Right renal pelvis (tissue), 4 donors: ENCODE results near the gene SMARCA4. TPM values are rescaled to one million over a fixed set of nuclear protein-coding genes. Genes with fewer than 3 reads are reported as not detected.
A peak's percentile ranks its signal among the peaks of the same experiment; 100 is the strongest.
"Not testable (repeated sequence)": the region's sequence is repeated elsewhere in the genome, so short reads cannot be mapped to it uniquely, and the experiment has no call there.

Experiments used
- DNase-seq, 4 donors: peaks; one replicate each; pipeline ENCODE4 v3.0.0-alpha.2; 2013; ENCODE audit warnings: low read depth in 4 of 4, low spot score in 3 of 4, missing footprints in 1 of 4
- polyA plus RNA-seq, 4 donors: library from polyadenylated mRNA; unstranded; fragments of 120-200 nt; gene quantifications; one replicate each; pipeline ENCODE4 v1.2.1, GENCODE V29; 2013; ENCODE audit not compliant: insufficient read length in 4 of 4

The SMARCA4 gene
- polyA plus RNA-seq, 4 donors, result 132 to 157 (median 147) TPM

- DNase-seq, result no peak
These were observed 98.9 kb downstream of the SMARCA4 start for GRCh38 chr19:11059511-11060358.

DNA sequence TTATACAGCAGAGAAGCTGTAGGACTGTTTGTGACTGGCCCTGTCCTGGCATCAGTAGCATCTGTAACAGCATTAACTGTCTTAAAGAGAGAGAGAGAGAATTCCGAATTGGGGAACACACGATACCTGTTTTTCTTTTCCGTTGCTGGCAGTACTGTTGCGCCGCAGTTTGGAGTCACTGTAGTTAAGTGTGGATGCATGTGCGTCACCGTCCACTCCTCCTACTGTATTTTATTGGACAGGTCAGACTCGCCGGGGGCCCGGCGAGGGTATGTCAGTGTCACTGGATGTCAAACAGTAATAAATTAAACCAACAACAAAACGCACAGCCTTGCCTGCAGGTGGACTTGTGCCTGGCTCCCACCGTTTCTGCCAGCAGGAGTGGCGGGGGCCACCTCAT, 101.1 kb downstream of the SMARCA4 start:
- DNase-seq, result peak in 2 of 4 donors; percentile 5

GRCh38 chr19:11063434-11063833, 102.6 kb downstream of the SMARCA4 start:
- DNase-seq, result no peak

GRCh38 chr19:11064831-11065303, 104.0 kb downstream of the SMARCA4 start:
- DNase-seq, result no peak

DNA sequence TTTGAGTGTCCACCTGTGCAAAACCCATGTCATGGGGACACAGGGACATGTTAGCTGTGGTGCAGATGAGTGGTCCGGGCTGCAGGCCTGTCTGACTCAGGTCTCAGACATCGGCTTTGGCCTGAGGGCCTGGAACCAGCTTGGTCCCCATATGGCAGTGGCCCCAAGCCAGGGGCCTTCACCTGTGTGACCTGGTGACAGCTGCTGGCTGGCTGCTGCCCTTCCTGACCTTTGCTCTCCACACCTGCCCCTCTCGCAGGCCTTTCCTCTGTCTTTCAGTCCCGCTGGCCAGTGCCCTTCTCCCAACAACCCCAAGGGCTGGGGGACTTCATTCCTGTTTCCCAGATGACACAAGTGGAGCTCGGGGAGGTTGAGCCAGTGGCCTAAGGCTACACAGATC, 105.5 kb downstream of the SMARCA4 start:
- DNase-seq, result no peak

DNA sequence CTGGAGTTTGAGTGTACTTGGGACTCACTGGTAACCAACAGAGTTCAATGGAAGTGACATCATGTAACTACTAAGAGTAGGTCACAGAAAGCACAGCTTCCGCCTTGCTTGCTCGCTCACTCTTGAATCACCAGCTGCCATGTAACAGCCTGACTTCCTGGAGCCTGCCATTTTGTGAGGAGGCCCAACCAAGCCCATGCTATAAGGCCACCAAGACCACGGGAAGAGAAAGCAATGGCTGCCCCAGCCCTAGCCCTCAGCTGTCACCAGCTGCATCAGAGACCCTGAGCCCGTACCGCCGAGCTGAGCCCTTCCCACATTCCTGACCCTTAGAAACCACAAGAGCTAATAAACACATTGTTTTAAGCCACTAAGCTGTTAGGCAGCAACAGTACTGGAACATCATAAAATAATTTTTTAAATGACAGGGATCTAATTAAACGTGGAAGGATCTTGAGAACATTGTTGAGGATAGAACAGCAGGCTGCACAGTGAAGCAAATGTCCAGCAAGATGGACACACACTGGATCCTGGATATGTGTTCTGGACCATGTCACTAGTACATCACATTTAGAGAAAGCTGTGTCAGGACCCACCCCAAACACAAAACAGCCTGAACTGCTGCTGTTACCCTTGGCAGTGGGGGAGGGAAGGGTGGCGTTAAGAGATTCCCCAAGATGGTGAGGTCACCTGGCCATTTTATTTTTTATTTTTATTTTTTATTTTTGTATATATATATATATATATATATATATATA, 106.7 kb downstream of the SMARCA4 start:
- no peak for DNase-seq

- no peak for DNase-seq
These were observed 108.7 kb downstream of the SMARCA4 start for GRCh38 chr19:11069561-11069960.

- DNase-seq, result no peak
These were observed 109.3 kb downstream of the SMARCA4 start for GRCh38 chr19:11070123-11070522.

DNA sequence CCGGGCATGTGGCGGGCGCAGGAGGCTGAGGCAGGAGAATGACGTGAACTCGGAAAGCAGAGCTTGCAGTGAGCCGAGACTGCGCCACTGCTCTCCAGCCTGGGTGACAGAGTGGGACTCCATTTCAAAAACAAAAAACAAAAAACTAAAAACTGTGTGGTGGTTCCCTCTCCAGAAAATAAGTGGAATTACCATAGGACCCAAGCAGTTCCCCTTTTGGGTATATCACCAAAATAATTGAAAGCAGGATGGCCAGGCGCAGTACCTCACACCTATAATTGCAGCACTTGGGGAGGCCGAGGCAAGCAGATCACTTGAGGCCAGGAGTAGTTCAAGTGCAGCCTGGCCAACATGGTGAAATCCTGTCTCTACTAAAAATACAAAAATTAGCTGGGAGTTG, 112.7 kb downstream of the SMARCA4 start:
- no peak for DNase-seq

DNA sequence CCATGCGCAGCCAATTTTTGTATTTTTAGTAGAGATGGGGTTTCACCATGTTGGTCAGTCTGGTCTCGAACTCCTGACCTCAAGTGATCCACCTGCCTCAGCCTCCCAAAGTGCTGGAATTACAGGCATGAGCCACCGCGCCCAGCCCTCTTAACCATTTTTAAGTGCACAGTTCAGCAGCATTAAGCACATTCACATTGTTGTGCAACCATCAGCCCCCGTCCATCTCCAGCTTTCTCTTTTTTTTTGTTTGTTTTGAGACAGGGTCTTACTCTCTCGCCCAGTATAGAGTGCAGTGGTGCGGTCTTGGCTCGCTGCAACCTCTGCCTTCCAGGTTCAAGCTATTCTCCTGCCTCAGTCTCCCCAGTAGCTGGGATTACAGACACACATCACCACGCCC, 116.0 kb downstream of the SMARCA4 start:
- not testable (repeated sequence) for DNase-seq

- no peak for DNase-seq
These were observed 118.1 kb downstream of the SMARCA4 start for GRCh38 chr19:11078893-11079292.

- no peak for DNase-seq
These were observed 119.2 kb downstream of the SMARCA4 start for GRCh38 chr19:11079999-11080398.

GRCh38 chr19:11087870-11088505, 127.2 kb downstream of the SMARCA4 start:
- DNase-seq, result no peak

- DNase-seq, result no peak
These were observed 127.8 kb downstream of the SMARCA4 start for GRCh38 chr19:11088506-11089253.

DNA sequence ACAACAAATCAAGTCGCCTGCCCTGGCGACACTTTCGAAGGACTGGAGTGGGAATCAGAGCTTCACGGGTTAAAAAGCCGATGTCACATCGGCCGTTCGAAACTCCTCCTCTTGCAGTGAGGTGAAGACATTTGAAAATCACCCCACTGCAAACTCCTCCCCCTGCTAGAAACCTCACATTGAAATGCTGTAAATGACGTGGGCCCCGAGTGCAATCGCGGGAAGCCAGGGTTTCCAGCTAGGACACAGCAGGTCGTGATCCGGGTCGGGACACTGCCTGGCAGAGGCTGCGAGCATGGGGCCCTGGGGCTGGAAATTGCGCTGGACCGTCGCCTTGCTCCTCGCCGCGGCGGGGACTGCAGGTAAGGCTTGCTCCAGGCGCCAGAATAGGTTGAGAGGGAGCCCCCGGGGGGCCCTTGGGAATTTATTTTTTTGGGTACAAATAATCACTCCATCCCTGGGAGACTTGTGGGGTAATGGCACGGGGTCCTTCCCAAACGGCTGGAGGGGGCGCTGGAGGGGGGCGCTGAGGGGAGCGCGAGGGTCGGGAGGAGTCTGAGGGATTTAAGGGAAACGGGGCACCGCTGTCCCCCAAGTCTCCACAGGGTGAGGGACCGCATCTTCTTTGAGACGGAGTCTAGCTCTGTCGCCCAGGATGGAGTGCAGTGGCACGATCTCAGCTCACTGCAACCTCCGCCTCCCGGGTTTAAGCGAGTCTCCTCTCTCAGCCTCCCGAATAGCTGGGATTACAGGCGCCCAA, 128.6 kb downstream of the SMARCA4 start, which contains the start of gene LDLR:
TSS of gene LDLR (plus strand) at position 210 of the 760 bp plus-strand sequence. CDS start at position 296, 86 bp downstream.
- peak; percentile 67 to 80 (median 74) for DNase-seq

DNA sequence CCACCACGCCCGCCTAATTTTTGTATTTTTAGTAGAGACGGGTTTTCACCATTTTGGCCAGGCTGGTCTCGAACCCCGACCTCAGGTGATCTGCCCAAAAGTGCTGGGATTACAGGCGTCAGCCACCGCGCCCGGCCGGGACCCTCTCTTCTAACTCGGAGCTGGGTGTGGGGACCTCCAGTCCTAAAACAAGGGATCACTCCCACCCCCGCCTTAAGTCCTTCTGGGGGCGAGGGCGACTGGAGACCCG, 129.1 kb downstream of the SMARCA4 start:
- DNase-seq, result not testable (repeated sequence)

GRCh38 chr19:11090264-11090996, 129.6 kb downstream of the SMARCA4 start:
- peak; percentile 80 to 92 (median 88) for DNase-seq

DNA sequence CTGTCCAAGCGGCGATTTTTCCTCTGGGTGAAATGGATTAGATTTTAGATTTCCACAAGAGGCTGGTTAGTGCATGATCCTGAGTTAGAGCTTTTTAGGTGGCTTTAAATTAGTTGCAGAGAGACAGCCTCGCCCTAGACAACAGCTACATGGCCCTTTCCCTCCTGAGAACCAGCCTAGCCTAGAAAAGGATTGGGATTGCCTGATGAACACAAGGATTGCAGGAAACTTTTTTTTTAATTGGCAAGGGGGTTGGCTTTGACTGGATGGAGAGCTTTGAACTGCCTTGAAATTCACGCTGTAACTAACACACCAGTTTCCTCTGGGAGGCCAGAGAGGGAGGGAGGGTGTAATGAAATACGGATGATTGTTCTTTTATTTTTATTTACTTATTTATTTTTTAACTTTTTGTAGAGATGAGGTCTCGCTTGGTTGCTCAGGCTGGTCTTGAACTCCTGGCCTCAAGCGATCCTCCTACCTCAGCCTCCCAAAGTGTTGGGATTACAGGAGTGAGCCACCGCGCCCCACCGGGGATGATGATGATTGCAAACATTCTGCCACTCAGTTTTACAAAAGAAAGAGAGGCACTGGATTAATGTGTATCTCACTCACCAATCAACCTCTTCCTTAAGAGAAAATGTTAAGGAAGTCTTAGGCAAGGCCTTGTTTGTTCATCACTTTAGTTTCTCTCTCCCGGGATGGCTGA, 130.3 kb downstream of the SMARCA4 start:
- no peak for DNase-seq
